Activated T-cell treated with anti-CD3 and anti-CD28 coated beads for 1 hour (primary cell): Measurements from ENCODE around the gene NECTIN3.

ENCODE experiments used
- DNase-seq: peaks from one replicate; pipeline ENCODE4 v3.0.0-alpha.2; 2020; ENCODE audit warnings: low read depth

NECTIN3 gene, protein sequence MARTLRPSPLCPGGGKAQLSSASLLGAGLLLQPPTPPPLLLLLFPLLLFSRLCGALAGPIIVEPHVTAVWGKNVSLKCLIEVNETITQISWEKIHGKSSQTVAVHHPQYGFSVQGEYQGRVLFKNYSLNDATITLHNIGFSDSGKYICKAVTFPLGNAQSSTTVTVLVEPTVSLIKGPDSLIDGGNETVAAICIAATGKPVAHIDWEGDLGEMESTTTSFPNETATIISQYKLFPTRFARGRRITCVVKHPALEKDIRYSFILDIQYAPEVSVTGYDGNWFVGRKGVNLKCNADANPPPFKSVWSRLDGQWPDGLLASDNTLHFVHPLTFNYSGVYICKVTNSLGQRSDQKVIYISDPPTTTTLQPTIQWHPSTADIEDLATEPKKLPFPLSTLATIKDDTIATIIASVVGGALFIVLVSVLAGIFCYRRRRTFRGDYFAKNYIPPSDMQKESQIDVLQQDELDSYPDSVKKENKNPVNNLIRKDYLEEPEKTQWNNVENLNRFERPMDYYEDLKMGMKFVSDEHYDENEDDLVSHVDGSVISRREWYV

DNA sequence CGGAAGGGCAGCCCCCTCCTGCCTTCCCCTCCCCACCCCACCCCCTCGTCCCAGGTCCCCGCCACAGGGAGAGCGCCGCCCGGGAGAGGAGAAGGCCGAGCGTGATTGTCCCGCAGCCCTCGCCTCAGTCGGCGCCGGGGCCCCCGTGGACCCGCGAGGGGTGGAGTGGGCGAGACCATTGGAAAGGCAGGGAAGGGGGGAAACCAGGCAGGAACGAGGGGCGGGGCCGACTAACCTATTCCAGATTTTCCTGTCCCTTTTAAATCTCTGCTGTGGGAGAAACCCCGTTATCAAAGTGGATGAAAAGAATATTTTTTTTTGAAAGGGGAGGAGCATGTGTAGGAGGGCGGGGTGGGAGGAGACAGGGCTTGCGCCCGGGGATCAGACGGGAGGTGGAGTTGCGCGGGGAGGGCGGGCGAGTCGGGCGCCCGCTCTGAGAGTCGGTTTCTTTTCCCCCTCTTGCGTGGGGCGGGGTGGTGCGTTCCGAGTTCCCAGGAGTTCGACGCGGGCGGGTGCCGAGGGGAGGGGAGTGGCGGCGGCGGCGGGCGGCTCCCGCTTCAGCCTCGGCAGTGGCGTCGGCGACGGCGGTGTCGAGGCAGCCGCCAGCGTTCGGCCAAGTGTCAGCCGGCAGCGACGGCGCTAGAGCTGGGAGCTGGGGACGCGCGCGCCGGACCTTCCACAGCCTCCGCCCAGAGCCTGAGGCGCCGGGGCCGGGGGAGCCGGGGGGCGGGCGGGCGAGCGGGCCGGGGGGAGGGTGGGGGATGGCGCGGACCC, at the start of gene NECTIN3:
TSS of gene NECTIN3 (plus strand) at position 560 of the 774 bp plus-strand sequence. CDS start at position 762, 202 bp downstream.
- DNase-seq, result peak; percentile 78

DNA sequence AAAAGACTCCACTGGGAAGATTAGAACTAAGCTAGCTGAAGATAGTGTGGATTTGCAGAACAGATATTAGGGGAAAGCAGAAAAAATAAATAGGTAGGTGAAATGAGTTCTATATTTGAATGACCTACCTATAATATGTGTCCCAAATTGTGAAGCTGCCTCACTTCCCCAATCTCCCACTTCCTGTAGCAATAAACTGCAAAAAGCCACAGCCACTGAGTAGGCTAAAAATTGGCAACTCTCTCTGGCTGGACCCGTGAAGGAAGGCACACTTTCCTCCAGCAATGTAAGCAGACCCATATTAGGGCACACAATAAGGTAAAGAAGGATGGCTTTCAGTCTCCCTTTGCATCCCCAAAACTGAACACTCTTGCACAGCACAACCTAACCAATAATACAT, 43.7 kb upstream of the NECTIN3 start:
- no peak for DNase-seq

DNA sequence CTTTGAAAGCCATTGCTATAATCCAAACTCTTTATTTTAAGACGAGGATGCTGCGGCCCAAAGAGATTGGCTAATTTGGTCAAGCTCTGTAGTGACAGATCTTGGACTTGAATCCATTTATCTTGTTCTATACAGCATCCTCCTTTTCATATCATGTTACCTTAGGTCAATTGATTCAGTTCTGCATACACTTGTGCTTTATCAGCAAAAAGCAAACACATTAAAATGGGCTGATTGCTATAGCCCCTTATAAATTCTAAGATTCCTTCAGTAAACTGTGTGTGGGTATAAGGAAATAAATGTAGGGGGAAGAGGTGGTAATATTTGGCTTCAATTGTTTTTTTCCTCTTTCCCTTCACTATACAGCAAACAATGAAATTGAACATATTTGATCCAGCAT, 40.1 kb upstream of the NECTIN3 start:
- DNase-seq, result no peak

DNA sequence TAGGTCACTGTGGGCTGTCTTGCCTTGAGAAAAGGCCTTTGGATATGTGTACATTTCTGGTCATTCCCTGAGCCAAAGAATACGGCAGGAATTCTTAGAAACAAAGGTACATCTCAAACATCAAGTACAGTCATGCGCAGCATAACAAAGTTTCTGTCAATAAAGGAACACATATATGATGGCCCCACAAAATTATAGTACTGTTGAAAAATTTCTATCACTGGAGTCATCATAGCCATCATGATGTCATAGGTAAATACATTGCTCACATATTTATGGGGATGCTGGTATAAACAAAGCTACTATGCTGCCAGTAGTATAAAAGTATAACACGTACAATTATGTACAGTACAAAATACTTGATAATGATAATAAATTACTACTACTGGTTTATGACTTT, 38.9 kb upstream of the NECTIN3 start:
- no peak for DNase-seq

DNA sequence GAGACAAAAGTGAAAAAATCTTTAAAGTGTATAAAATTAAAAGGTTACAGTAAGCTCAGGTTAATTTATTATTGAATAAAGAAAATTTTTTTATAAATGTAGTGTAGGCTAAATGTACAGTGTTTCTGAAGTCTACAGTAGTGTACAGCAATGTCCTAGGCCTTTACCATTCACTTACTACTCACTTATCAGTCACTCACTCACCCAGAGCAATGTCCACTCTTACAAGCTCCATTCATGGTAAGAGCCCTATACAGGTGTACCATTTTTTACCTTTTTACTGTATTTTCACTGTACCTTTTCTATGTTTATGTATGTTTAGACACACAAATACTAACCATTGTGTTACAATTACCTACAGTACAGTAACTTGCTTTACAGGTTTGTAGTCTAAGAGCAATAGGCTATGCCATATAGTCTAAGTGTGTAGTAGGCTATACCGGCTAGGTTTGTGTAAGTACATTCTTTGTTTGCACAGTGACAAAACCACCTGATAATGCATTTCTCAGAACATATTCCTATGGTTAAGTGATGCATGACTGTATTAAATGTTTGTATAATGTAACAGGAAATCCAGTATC, 38.1 kb upstream of the NECTIN3 start:
- no peak for DNase-seq

DNA sequence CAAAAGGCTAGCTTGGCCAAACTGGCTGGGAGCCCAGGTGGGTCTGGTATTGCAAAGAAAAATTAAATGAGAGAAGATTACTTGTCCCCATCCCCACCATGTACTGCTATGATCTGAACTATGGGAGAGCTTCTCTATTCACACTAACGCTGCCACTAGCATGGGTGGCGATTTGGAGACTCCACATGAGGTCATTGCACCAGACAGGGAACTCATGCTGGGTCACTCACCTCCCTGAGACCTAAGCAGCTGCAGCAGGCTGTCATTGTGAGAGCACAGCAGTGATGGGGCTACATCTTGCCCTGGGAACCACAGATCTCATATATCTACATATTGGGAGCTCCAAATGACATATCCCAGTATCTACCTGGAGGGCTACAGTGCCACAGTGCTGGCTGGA, 36.3 kb upstream of the NECTIN3 start:
- DNase-seq, result no peak

DNA sequence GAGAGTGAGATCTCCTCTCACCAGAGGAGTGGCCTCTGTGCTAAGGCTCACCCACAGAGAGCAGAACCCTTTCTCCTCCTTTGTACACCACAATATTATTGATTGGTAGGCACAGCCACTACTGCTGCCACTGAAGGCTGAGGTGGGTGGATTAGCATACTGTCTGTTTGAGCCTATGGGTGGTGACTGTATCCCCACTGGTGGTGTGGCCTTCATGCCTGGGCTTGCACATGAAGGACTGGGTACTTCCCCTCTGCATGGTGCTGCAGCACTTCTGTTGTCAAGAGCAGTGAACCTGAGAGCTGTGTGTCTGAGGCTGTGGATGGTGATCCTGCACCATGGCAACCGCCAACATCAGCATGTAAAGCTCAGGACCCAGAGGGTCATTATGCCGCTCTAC, 35.7 kb upstream of the NECTIN3 start:
- no peak for DNase-seq

DNA sequence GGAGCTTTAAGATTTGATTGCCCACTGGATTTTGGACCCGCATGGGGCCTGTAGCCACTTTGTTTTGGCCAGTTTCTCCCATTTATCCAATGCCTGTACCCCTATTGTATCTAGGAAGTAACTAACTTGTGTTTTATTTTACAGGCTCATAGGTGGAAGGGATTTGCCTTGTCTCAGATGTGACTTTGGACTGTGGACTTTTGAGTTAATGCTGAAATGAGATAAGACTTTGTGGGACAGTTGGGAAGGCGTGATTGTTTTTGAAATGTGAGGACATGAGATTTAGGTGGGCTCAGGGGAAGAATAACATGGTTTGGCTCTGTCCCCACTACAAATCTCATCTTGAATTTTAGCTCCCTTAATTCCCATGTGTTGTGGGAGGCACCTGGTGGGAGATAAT, 30.7 kb upstream of the NECTIN3 start:
- DNase-seq, result no peak

DNA sequence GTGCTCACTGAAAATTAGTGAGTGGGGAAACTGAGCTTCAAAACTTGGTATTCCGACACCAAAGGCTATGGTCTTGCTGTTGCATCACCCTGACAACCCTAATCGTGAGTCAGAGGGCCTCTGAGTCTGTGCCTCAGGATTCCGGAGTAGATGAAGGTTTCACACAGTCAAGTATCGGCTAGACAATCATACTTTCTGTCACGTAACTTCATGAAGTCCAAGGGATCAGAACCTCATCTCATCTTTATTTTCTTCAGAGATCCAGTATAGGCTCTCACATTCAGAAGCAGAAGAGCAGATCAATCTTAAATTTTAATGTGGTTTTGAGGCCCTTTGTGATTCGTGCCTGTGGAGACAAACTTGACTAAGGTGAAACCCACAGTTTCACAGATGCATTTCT, 26.1 kb upstream of the NECTIN3 start:
- DNase-seq, result no peak

DNA sequence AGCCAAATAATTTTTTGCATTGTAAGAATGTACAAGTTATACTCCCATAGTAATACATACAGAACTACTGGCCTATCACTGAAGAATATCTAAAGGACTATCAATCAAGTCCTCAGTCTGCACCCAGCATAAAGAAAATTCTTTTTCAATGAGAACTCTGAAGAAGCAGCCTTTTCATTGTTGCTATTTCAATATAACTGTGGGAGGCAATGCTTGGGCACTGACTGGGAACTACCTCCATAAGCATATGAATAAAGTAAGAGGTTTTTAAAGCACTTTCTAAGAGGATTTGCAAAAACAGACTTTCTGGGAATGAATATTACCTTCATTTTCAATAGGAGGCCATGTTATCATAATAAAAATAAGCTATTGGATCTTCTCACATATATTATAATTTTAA, 24.6 kb upstream of the NECTIN3 start:
- DNase-seq, result no peak

DNA sequence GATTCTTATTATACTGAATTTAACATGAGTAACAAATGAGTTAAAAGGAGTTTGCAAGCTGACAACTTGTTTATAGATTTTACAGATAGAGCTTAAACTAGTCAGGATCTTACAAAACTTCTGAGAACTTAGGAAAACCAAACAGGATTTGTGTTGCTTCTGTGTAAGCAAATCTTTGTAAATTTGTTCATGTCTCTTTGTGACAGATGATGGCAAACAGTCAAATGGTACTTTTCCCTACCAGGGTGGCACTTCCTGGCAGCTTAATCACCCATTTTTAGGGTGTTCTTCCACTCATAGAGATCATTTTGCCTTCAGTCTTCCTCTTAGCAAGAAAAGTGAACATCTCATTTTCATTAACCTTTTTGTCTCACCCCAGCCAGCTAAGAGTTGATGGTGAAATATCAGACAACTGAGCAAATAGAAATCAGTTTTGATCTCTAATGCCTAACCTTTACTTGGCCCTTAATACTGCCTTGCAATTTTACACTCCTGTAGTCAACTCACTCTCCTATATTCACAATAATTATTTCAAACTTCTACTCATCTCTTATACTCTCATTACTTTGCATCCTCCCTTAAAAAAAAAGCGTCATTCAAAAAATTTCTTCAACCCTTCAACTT, 23.7 kb upstream of the NECTIN3 start:
- DNase-seq, result no peak

DNA sequence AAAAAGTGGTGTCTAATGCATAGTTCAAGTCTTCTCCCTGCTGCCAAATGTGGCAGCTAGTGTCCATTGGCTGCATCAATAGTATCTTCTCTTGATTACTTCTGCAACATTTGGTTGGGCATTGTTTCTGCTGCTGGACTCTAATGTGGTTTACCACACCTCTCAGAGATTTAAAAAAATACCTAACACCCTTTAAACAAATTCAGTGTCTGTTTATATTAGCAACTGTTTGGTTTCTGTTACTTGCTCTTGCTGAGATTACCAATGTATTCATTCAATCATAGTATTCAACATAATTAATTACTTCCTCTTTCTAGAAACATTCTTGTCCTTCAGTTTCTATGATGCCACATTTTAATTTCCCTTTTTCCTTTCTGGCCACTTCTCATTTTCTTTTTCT, 20.3 kb upstream of the NECTIN3 start:
- DNase-seq, result no peak

DNA sequence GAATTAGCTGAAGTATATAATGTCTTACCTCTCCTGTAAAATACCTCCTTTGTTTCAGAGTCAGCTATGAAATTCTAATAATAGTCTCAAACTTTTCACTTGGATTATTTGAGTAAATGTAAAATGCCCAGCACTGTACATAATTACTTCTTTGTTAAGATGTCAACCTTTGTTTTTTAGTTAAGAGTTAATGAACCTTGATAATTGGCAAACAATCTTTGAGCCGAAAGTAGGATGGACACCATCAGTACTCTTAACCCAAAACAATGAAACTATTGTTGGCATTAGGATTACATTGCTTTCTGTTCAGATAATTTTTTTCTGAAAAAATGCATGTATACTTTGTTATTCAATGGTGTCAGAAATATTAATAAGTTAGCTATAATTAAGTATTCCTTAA, 3.0 kb upstream of the NECTIN3 start:
- no peak for DNase-seq

DNA sequence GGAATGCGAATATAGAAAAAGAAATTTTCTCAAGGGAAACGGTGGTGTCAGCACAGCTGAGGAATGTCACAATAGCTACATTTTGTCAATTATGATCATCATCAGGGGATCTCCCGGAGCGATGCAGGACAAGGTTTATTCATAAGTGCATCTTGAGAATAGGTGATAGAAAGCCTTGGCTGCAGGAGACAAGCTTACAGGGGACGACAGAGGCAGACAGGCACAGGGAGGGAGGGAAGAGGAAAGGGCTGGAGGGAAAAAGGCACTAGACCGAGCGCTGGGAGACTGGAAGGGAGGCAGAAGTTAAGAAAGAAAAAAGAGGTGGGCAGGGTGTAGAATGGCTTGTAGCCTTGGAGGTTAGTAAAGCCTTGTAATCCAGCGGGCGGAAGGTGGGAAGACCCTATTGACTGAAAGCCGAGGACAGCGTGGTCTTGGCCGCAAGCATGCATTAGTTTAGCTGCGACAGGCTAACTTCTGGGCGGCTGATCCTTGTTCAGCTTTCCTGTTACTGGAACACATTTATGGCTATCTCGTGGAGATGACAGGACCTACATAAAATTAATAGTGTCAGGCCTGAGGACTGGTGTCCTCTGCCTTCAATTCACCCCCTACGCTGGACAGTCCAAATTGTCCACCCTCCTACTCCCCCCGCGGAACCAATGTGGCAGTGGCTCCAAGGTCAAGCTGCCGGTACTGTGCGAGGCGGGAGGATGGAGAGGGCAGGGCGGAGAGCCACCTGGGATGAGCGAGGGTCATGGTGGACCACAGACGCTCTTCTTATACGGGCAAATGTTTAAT, 1.4 kb upstream of the NECTIN3 start:
- no peak for DNase-seq

DNA sequence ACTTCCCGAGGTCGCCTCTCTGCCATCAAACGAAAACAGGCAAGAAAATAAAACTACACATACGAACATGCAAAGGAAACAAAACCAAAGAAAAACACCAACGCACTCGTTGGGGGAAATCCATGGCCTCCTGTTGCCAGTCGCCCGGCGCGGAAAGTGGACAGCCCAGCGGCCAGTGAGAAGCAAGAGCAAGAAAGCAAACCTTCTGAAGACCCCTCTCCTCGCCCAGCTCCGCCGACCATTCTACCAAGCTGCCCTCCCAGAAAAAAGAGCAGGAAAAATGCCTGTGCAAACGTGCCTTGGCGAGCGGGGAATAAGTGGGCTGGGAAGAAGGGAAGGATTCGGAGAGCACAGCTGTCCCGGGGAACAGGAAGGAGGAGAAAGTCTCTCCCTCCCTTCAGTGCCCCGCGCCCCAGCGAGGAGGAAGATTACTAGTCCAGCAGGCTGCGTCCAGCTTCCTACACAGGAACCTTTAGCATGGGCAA, 802 bp upstream of the NECTIN3 start:
- DNase-seq, result peak; percentile 13

DNA sequence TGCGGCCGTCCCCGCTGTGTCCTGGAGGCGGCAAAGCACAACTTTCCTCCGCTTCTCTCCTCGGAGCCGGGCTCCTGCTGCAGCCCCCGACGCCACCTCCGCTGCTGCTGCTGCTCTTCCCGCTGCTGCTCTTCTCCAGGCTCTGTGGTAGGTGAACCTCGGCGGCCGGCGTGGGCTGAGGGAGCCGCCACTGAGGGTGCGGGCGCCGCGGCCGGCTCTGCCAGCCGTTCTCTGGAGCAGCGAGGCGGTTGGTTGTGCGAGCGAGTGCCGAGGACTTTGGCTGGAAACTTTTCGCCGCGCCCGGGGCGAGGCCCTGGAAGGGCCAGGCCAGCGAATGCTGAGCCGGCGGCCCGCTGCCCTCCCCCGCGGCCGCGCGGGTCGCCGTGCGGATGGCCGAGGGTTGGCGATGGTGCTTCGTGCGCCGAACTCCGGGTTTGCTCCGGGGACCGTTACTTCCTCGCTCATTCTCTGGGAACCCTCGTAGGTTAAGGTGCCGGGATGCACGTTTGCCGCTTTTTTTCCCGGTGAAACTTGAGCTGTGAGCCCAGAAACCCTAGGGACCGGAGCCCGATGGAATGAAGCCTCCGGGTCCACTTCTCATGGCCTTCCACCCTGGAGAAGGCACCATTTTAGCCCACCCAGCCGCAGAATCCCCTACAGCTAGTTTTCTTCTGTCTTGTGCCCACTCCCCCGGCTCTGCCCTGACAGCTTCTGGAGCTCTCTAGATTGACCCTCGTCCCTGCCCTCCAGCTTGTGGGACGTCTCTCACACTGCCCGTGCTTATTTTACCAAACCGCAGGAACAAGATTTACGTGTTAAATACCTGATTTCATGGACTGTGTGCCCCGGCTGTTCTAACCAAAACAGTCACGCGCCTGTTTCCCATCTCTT, 660 bp downstream of the NECTIN3 start:
- peak; percentile 14 for DNase-seq

DNA sequence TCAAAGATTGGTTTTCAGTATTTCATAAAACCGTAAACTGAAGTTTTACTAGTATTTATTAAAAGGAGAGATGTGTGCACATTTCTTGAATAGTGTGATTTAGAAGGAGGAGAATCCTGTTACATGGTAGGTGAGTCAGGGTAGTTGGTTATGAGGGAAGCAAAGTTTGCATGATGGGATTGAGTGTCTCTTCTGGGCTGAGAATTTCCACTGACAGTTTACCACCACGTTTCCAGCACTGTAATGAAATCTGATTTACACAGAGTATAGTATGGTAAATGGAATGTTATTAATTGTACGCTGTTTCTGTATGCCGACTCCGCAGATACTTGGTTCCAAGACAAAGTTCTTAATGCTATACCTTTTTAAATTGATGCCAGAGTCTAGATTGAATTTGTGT, 1.6 kb downstream of the NECTIN3 start:
- DNase-seq, result no peak

DNA sequence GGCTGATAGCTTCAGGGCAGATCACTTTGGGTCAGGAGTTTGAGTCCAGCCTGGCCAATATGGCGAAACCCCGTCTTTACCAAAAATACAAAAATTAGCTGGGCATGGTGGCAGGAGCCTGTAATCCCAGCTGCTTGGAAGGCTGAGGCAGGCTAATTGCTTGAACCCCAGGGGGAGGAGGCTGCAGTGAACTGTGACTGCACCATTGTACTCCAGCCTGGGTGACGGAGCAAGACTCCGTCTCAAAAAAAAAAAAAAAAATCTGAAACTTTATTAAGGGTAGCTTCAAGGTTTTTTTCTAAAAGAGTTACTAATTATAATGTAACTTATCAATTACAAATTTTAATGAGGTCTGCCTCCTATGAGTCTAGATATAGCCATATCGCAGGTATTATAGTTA, 5.1 kb downstream of the NECTIN3 start:
- no peak for DNase-seq

DNA sequence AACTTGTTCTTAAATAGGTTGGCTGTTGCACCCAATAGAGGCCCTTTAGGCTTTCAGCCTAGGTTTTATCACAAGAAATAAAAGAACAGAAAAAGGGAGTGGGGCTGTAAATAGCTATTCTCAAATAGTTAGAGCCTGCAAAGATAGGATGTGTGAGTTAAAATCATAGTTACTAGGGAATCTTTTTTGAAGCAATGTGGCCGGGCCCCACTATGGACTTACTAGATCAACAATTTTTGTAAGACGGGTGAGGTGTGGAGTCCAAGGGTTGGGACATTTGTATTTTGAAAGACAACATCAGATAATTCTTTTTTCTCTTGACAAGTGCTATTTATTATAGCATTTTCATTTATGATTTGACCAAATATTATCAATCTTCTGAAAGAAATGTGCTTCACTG, 5.8 kb downstream of the NECTIN3 start:
- DNase-seq, result no peak

DNA sequence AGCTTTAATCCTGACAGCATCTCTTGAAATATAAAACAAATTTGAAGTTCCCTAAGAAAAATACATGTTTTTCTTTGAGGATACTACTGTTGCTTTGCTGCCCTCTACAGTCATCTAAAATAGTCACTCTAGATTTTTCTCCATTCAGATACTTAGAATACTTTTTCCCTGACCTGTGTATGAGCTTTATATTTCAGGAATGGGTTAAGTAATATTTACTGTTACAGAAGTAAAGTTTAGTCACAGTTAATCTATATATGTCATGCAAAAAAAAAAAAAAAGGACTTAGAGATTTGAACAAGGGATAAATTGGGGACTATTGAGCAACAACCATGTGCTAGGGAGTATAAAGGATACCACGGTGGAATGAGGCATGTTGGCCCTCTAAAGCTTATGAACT, 8.8 kb downstream of the NECTIN3 start:
- DNase-seq, result no peak
